Osteocyte (in vitro differentiated cells): ENCODE measurements around the gene ANKK1. TPM values are rescaled to one million over a fixed set of nuclear protein-coding genes. Genes with fewer than 3 reads are reported as not detected.

Source experiments
- DNase-seq: peaks from one replicate; pipeline ENCODE4 v3.0.0; 2021; ENCODE audit warnings: mixed read lengths; ENCODE audit not compliant: unreplicated experiment; ENCODE audit errors: extremely low spot score
- H3K27ac Mint-ChIP-seq: one replicate; pipeline ENCODE4 v1.8.0; 2021; ENCODE audit warnings: mild to moderate bottlenecking, mixed read lengths; ENCODE audit not compliant: unreplicated experiment
- H3K27me3 Mint-ChIP-seq: one replicate; pipeline ENCODE4 v1.8.0; 2021; ENCODE audit warnings: mixed read lengths; ENCODE audit not compliant: unreplicated experiment
- H3K36me3 Mint-ChIP-seq: one replicate; pipeline ENCODE4 v1.8.0; 2021; ENCODE audit warnings: mixed read lengths; ENCODE audit not compliant: unreplicated experiment
- H3K4me1 Mint-ChIP-seq: one replicate; pipeline ENCODE4 v1.8.0; 2021; ENCODE audit warnings: mixed read lengths; ENCODE audit not compliant: unreplicated experiment
- H3K4me3 Mint-ChIP-seq: one replicate; pipeline ENCODE4 v1.8.0; 2021; ENCODE audit warnings: mild to moderate bottlenecking, moderate library complexity, mixed read lengths; ENCODE audit not compliant: unreplicated experiment
- H3K9me3 Mint-ChIP-seq: one replicate; pipeline ENCODE4 v1.8.0; 2021; ENCODE audit warnings: mixed read lengths; ENCODE audit not compliant: unreplicated experiment
- total RNA-seq: library from RNA; stranded (reverse); gene quantifications from 2 replicates; pipeline ENCODE4 v1.2.1, GENCODE V29; 2021
- TF ChIP-seq, protein P1 (sequence below): fragments of 200-600 bp; sonication (generic); IDR thresholded peaks from 2 replicates; pipeline ENCODE4 v1.5.0; 2021; ENCODE audit warnings: antibody characterized with exemption, mild to moderate bottlenecking, moderate library complexity

The ANKK1 gene
- total RNA-seq, 1 donor from 2014 or later = not detected

DNA sequence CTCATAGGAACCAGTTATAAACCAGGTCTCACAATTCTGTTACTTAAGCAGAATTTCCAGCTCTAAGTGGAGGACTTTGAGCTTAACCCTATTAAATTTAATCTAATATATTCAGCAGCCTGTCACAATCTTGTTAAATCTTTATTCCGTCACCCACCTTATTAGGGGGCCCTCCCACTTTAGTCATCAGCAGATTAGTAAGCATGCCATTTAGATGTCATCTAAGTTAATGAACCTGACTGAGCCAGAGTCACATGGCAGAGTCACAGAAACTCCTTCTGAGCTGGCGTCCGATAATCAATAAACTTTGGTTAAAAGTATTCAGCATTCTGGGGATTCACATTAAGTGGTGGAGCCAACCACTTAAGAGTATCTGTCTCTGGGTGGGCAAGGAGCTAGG lies 38.1 kb upstream of the ANKK1 start:
- Mint-ChIP-seq H3K36me3 (peaks cover 18% of the 10 kb centered on the region), H3K4me1 (peaks cover 3% of the 10 kb centered on the region), H3K4me3 (no peak overlapping the region), H3K9me3 (peaks cover 5% of the 10 kb centered on the region), H3K27me3 (no peaks in the 10 kb centered on the region), H3K27ac (no peak overlapping the region)
- DNase-seq = no peak
- TF ChIP-seq, protein P1, sequence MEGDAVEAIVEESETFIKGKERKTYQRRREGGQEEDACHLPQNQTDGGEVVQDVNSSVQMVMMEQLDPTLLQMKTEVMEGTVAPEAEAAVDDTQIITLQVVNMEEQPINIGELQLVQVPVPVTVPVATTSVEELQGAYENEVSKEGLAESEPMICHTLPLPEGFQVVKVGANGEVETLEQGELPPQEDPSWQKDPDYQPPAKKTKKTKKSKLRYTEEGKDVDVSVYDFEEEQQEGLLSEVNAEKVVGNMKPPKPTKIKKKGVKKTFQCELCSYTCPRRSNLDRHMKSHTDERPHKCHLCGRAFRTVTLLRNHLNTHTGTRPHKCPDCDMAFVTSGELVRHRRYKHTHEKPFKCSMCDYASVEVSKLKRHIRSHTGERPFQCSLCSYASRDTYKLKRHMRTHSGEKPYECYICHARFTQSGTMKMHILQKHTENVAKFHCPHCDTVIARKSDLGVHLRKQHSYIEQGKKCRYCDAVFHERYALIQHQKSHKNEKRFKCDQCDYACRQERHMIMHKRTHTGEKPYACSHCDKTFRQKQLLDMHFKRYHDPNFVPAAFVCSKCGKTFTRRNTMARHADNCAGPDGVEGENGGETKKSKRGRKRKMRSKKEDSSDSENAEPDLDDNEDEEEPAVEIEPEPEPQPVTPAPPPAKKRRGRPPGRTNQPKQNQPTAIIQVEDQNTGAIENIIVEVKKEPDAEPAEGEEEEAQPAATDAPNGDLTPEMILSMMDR = no peak

DNA sequence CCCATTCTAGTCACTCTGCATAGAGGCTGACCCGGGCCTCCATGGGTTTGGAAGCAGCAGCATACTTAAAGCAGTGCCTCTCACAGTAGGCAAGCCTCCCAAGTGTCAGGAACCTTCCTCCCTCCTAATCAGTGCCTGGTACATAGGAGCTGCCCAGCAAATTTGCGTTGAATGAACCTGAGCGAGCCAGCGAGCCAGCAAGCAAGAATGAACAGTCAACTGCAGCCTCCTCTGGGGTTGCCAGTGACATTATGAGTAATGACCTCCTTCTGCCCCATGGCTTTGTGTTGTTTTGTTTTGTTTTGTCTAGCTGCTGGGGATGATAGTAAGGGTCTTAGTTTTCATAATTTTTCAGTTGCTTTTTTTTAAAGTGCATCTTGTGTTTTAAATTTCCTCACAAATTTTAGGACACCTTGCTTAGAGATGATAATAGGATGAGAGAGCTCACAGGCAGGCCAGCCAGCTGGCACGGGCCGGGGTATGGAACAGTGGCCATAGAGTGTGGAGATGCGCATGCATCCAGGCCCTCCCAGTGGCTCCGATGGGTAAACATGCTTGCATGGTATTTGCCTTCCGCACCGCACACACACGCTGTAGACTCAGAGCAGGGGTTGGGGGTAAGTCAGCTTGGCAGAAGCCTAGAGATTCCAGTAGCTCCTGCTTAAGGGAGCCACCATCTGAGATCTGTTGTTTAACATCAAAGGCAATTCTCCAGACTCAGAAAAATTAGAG lies 37.1 kb upstream of the ANKK1 start:
- Mint-ChIP-seq H3K4me3 (no peak overlapping the region), H3K4me1 (peaks cover 3% of the 10 kb centered on the region), H3K27me3 (no peaks in the 10 kb centered on the region), H3K27ac (no peak overlapping the region), H3K9me3 (peaks cover 15% of the 10 kb centered on the region), H3K36me3 (peaks cover 26% of the 10 kb centered on the region)
- TF ChIP-seq, protein P1 = no peak
- DNase-seq = no peak

DNA sequence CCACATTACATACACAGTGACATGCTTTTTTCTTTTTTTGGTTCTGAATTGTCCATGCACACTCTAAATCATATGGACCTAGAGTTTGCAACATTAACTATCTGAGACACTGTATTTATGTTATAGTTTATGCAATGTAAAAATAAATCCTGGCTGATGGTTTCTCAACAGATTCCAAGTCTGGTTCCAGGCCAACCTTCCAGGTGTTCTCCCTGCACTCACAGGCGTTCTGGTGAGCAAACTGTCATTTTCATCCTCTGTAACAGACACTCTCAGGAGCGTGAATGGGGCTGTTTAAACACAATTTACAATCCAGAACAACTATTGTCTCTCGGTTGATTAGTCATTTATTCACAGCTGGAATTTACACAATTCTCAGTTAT lies 36.5 kb upstream of the ANKK1 start:
- H3K27ac Mint-ChIP-seq = no peak overlapping the region
- peaks cover 31% of the 10 kb centered on the region for H3K36me3 Mint-ChIP-seq
- no peak overlapping the region for H3K4me3 Mint-ChIP-seq
- no peak for DNase-seq
- H3K4me1 Mint-ChIP-seq = no peaks in the 10 kb centered on the region
- TF ChIP-seq, protein P1 = no peak
- H3K9me3 Mint-ChIP-seq = peaks cover 21% of the 10 kb centered on the region
- H3K27me3 Mint-ChIP-seq = no peaks in the 10 kb centered on the region

DNA sequence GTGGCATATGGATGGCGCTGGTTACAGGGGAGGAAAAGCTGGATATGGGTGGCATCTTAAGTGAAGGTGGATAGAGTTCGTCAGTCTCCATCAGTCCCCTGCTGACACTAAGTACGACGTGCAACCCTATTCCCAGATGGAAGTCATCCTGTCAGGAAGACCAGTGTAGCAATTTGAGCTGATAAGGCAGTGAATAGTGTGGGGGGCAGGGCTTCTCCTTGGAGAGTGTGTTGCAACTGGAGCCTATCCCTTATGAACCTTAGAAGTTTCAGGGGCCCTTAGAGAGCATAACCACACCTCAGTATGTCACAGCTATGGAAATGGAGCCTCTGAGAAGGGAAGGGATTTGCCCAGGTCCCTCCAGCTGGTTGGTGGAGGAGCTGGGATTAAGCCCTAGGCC lies 36.1 kb upstream of the ANKK1 start:
- H3K9me3 Mint-ChIP-seq = peaks cover 24% of the 10 kb centered on the region
- H3K4me1 Mint-ChIP-seq = no peaks in the 10 kb centered on the region
- no peak overlapping the region for H3K4me3 Mint-ChIP-seq
- H3K36me3 Mint-ChIP-seq = peaks cover 36% of the 10 kb centered on the region
- TF ChIP-seq, protein P1 = no peak
- DNase-seq = no peak
- no peaks in the 10 kb centered on the region for H3K27me3 Mint-ChIP-seq
- H3K27ac Mint-ChIP-seq = no peak overlapping the region

DNA sequence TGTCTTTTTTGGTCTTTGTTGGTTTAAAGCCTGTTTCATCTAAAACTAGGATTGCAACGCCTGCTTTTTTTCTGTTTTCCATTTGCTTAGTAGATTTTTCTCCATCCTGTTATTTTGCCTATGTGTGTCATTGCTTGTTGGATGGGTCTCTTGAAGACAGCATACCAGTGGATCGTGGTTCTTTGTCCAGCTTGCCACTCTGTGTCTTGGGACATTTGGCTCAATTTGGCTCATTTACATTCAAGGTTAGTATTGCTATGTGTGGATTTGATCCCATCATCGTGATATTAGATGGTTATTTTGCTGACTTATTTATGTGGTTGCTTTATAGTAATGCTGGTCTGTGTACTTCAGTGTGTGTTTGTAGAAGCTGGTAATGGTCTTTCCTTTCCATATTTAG lies 31.4 kb upstream of the ANKK1 start:
- no peak for DNase-seq
- no peaks in the 10 kb centered on the region for H3K4me1 Mint-ChIP-seq
- TF ChIP-seq, protein P1 = no peak
- peaks cover 33% of the 10 kb centered on the region for H3K9me3 Mint-ChIP-seq
- peaks cover 64% of the 10 kb centered on the region for H3K36me3 Mint-ChIP-seq
- H3K27ac Mint-ChIP-seq = no peak overlapping the region
- no peak overlapping the region for H3K4me3 Mint-ChIP-seq
- no peaks in the 10 kb centered on the region for H3K27me3 Mint-ChIP-seq
